Measurements from ENCODE around the gene C22orf42.
"Not testable (repeated sequence)": the region's sequence is repeated elsewhere in the genome, so short reads cannot be mapped to it uniquely, and the experiment has no call there.

C22orf42 gene

GRCh38 chr22:32185821-32186220, 26.7 kb upstream of the C22orf42 start:
- DNase-seq (ENCODE audit: low read depth, low spot score) = no peak

GRCh38 chr22:32183625-32184024, 24.5 kb upstream of the C22orf42 start:
- DNase-seq (ENCODE audit: low read depth, low spot score) = no peak

GRCh38 chr22:32181043-32181442, 21.9 kb upstream of the C22orf42 start:
- no peak for DNase-seq (ENCODE audit: low read depth, low spot score)

GRCh38 chr22:32177221-32177765, 18.2 kb upstream of the C22orf42 start:
- no peak for DNase-seq (ENCODE audit: low read depth, low spot score)

- no peak for DNase-seq (ENCODE audit: low read depth, low spot score)
These were observed 16.9 kb upstream of the C22orf42 start for GRCh38 chr22:32175683-32176644.

GRCh38 chr22:32175115-32175514, 16.0 kb upstream of the C22orf42 start:
- DNase-seq (ENCODE audit: low read depth, low spot score) = no peak

GRCh38 chr22:32165681-32166080, 6.6 kb upstream of the C22orf42 start:
- no peak for DNase-seq (ENCODE audit: low read depth, low spot score)

- DNase-seq (ENCODE audit: low read depth, low spot score) = no peak
These were observed 5.2 kb upstream of the C22orf42 start for GRCh38 chr22:32164075-32164860.

GRCh38 chr22:32160411-32160810, 1.3 kb upstream of the C22orf42 start:
- DNase-seq (ENCODE audit: low read depth, low spot score) = not testable (repeated sequence)

GRCh38 chr22:32157632-32158031, 1.5 kb downstream of the C22orf42 start:
- not testable (repeated sequence) for DNase-seq (ENCODE audit: low read depth, low spot score)

GRCh38 chr22:32154727-32155126, 4.4 kb downstream of the C22orf42 start:
- not testable (repeated sequence) for DNase-seq (ENCODE audit: low read depth, low spot score)

GRCh38 chr22:32151641-32152040, 7.5 kb downstream of the C22orf42 start:
- DNase-seq (ENCODE audit: low read depth, low spot score) = not testable (repeated sequence)

GRCh38 chr22:32150647-32151046, 8.5 kb downstream of the C22orf42 start:
- DNase-seq (ENCODE audit: low read depth, low spot score) = not testable (repeated sequence)

- DNase-seq (ENCODE audit: low read depth, low spot score) = not testable (repeated sequence)
These were observed 10.7 kb downstream of the C22orf42 start for GRCh38 chr22:32148372-32148771.

GRCh38 chr22:32147128-32147527, 12.0 kb downstream of the C22orf42 start:
- DNase-seq (ENCODE audit: low read depth, low spot score) = not testable (repeated sequence)

- DNase-seq (ENCODE audit: low read depth, low spot score) = no peak
These were observed 14.4 kb downstream of the C22orf42 start for GRCh38 chr22:32144496-32145274.

GRCh38 chr22:32142600-32142999, 16.5 kb downstream of the C22orf42 start:
- DNase-seq (ENCODE audit: low read depth, low spot score) = no peak

GRCh38 chr22:32140688-32141087, 18.4 kb downstream of the C22orf42 start:
- not testable (repeated sequence) for DNase-seq (ENCODE audit: low read depth, low spot score)

GRCh38 chr22:32138576-32138975, 20.5 kb downstream of the C22orf42 start:
- DNase-seq (ENCODE audit: low read depth, low spot score) = not testable (repeated sequence)

- not testable (repeated sequence) for DNase-seq (ENCODE audit: low read depth, low spot score)
These were observed 21.3 kb downstream of the C22orf42 start for GRCh38 chr22:32137731-32138324.

GRCh38 chr22:32136881-32137280, 22.2 kb downstream of the C22orf42 start:
- not testable (repeated sequence) for DNase-seq (ENCODE audit: low read depth, low spot score)
